Colonic mucosa (tissue), 4 donors: ENCODE data around the gene TNFSF12. TPM values are rescaled to one million over a fixed set of nuclear protein-coding genes. Genes with fewer than 3 reads are reported as not detected.

Source experiments
- DNase-seq: peaks from one replicate; pipeline ENCODE4 v3.0.0-alpha.2; 2020
- H3K27ac ChIP-seq: fragments of 200-600 bp; one replicate; pipeline ENCODE4 v1.8.0; 2021
- H3K27me3 ChIP-seq: fragments of 200-600 bp; one replicate; pipeline ENCODE4 v1.8.0; 2021
- H3K36me3 ChIP-seq: fragments of 200-600 bp; one replicate; pipeline ENCODE4 v1.8.0; 2021
- H3K4me1 ChIP-seq: fragments of 200-600 bp; one replicate; pipeline ENCODE4 v1.8.0; 2021; ENCODE audit warnings: mild to moderate bottlenecking
- H3K4me3 ChIP-seq: fragments of 200-600 bp; one replicate; pipeline ENCODE4 v1.8.0; 2021
- H3K9ac ChIP-seq, 2 donors: one replicate each; pipeline ENCODE4 v1.7.0; 2013; ENCODE audit warnings: control low read depth in 2 of 2, low read depth in 2 of 2, low read length in 2 of 2
- H3K9me3 ChIP-seq: fragments of 200-600 bp; one replicate; pipeline ENCODE4 v1.8.0; 2021
- intact Hi-C: fragments of 100-400 bp; cut with DNase I; formaldehyde crosslinking; loops from one replicate; pipeline ENCODE4 v1.14.1; 2022
- total RNA-seq, 2 donors: library from RNA; stranded (reverse); fragmentation: NEBNext Ultra II Directional in 1 of 2; extraction: Animal tissue kit (Norgen Biotek cat#: 25700) in 1 of 2; gene quantifications; one replicate each; pipeline ENCODE4 v1.2.1, GENCODE V29; 2021
- TF ChIP-seq, protein P1 (sequence below): fragments of 200-600 bp; IDR thresholded peaks from one replicate; pipeline ENCODE4 v1.8.0; 2022; ENCODE audit warnings: antibody characterized with exemption, mild to moderate bottlenecking
- donor health status: healthy.
- donor health status: DM: no; HTN: no; CAD: no.
- donor health status: DM: no; HTN: no; CAD: no.

TNFSF12 gene
- total RNA-seq, 2 donors from 2014 or later: 11.4 to 18.3 TPM

GRCh38 chr17:7572338-7572587 is 23.4 kb downstream of the TNFSF12 start:
- H3K9ac ChIP-seq: peak overlapping the region; percentile 62 to 98
- no peaks in the 10 kb centered on the region for H3K9me3 ChIP-seq
- TF ChIP-seq, protein P1, sequence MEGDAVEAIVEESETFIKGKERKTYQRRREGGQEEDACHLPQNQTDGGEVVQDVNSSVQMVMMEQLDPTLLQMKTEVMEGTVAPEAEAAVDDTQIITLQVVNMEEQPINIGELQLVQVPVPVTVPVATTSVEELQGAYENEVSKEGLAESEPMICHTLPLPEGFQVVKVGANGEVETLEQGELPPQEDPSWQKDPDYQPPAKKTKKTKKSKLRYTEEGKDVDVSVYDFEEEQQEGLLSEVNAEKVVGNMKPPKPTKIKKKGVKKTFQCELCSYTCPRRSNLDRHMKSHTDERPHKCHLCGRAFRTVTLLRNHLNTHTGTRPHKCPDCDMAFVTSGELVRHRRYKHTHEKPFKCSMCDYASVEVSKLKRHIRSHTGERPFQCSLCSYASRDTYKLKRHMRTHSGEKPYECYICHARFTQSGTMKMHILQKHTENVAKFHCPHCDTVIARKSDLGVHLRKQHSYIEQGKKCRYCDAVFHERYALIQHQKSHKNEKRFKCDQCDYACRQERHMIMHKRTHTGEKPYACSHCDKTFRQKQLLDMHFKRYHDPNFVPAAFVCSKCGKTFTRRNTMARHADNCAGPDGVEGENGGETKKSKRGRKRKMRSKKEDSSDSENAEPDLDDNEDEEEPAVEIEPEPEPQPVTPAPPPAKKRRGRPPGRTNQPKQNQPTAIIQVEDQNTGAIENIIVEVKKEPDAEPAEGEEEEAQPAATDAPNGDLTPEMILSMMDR: no peak
- H3K27me3 ChIP-seq: no peaks in the 10 kb centered on the region
- peak overlapping the region; percentile 83 for H3K27ac ChIP-seq
- peaks cover 22% of the 10 kb centered on the region for H3K36me3 ChIP-seq
- no peak for DNase-seq
- peaks cover 12% of the 10 kb centered on the region for H3K4me1 ChIP-seq
- intact Hi-C loops: no loop called here
- H3K4me3 ChIP-seq: peak overlapping the region; percentile 43

DNA sequence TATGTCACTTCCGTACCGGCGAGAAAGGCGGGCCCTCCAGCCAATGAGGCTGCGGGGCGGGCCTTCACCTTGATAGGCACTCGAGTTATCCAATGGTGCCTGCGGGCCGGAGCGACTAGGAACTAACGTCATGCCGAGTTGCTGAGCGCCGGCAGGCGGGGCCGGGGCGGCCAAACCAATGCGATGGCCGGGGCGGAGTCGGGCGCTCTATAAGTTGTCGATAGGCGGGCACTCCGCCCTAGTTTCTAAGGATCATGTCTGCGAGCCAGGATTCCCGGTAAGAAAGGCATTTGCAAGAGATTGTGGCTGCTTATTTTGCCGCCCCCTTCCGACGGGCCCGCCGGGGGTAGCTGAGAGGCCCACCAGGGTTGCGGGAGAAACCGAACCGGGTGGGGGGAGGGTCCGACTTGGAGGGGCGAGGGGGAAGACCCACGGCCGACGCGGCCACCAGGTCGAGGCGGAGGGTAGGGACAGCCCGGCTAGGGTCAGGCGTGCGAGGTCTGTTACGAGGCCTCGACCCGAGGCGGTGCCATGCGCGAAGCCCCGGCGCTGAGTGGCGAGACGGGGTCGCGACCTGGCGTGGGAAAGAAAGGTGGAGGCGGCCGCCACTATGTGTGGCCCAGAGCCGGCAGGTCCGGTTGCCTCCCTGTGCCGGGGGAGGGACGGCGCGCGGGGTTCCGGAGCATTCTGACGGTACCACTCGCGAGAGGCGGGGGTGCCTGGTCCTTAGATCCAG is 23.9 kb downstream of the TNFSF12 start:
- Histone ChIP-seq H3K4me3 (peak overlapping the region; percentile 97), H3K9me3 (no peaks in the 10 kb centered on the region), H3K4me1 (peaks cover 12% of the 10 kb centered on the region), H3K27ac (peak overlapping the region; percentile 98), H3K9ac (peak overlapping the region; percentile 99), H3K27me3 (no peaks in the 10 kb centered on the region), H3K36me3 (peaks cover 27% of the 10 kb centered on the region)
- intact Hi-C loops: no loop called here
- peak; percentile 100 for DNase-seq
- TF ChIP-seq, protein P1: no peak

DNA sequence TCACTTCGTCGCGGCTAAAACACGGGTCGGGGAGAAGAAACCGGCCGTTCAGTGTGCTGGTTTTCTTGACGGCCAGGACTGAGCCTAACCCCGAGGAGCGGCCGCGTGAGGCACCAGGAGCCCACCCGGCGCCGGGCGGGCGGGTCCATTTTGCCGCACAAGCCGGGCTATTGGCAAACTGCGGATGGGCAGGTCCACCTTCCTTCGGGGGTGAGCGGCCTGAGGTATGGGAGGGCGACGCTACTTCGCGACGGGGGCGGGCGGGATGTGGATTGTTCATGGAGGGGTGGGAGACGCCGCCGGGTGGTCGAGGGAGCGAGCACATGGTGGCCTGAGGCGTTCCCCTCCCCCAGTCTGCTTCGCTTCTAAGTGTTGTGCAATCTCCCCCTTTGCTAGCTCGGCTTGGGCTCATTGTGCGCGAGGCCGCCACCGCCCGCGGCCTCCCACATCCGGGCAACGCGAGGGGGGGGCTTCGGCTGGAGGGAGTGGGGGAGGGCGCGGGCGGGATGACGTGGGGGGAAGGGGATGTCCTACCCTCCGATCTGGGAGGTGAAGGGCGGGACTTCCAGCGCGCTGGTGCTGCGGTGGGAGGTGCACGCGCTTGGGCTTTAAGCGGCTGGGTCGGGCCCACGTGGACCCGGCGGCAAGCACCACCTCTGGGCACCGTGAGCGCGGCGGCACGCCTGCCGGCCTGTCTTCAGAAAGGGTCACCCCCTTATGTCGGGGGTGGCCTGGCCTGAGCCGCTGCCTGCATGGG is 24.6 kb downstream of the TNFSF12 start:
- intact Hi-C loops: no loop called here
- no peaks in the 10 kb centered on the region for H3K9me3 ChIP-seq
- peak overlapping the region; percentile 97 for H3K4me3 ChIP-seq
- H3K9ac ChIP-seq: peak overlapping the region; percentile 99
- no peaks in the 10 kb centered on the region for H3K27me3 ChIP-seq
- peaks cover 12% of the 10 kb centered on the region for H3K4me1 ChIP-seq
- H3K27ac ChIP-seq: peak overlapping the region; percentile 98
- peak; percentile 88 for DNase-seq
- peaks cover 29% of the 10 kb centered on the region for H3K36me3 ChIP-seq
- TF ChIP-seq, protein P1: no peak

GRCh38 chr17:7574176-7574953 is 25.5 kb downstream of the TNFSF12 start:
- intact Hi-C loops: no loop called here
- H3K4me1 ChIP-seq: peaks cover 12% of the 10 kb centered on the region
- no peak for DNase-seq

GRCh38 chr17:7575481-7575883 is 26.6 kb downstream of the TNFSF12 start:
- H3K4me1 ChIP-seq: peaks cover 12% of the 10 kb centered on the region
- intact Hi-C loops: no loop called here
- TF ChIP-seq, protein P1: no peak
- H3K36me3 ChIP-seq: peaks cover 29% of the 10 kb centered on the region
- H3K9ac ChIP-seq: peak overlapping the region in 1 of 2 donors; percentile 0
- no peak for DNase-seq
- no peak overlapping the region for H3K27ac ChIP-seq
- no peak overlapping the region for H3K4me3 ChIP-seq
- no peaks in the 10 kb centered on the region for H3K27me3 ChIP-seq
- H3K9me3 ChIP-seq: no peaks in the 10 kb centered on the region

More at GRCh38 chr17:7574176-7574953, 25.5 kb downstream of the TNFSF12 start:
- Histone ChIP-seq H3K27ac (peak overlapping the region; percentile 98), H3K4me3 (peak overlapping the region; percentile 97), H3K9me3 (no peaks in the 10 kb centered on the region), H3K36me3 (peaks cover 29% of the 10 kb centered on the region), H3K27me3 (no peaks in the 10 kb centered on the region), H3K9ac (peak overlapping the region; percentile 51 to 99)
- TF ChIP-seq, protein P1: no peak
